Body of pancreas (tissue), 4 donors: Measurements from ENCODE around the gene NBR1. TPM values are rescaled to one million over a fixed set of nuclear protein-coding genes. Genes with fewer than 3 reads are reported as not detected.
"Not testable (repeated sequence)": the region's sequence is repeated elsewhere in the genome, so short reads cannot be mapped to it uniquely, and the experiment has no call there.

ENCODE experiments used
- ATAC-seq: fragments of 150-250 bp; one replicate; pipeline ENCODE4 v1.9.1; 2016
- DNase-seq, 4 donors: peaks; one replicate each; pipeline ENCODE4 v3.0.0-alpha.2; 2019
- H3K27ac ChIP-seq, 4 donors: fragments of 200-600 bp; sonication (generic); 1 replicate in 3 of 4; 2 replicates in 1 of 4; pipeline versions ENCODE4 v1.5.1 to v1.6.1; 2016 to 2019; ENCODE audit warnings: mild to moderate bottlenecking in 1 of 4, mixed read lengths in 1 of 4, moderate library complexity in 1 of 4
- H3K27me3 ChIP-seq, 2 donors: fragments of 200-600 bp; sonication (generic); one replicate each; pipeline ENCODE4 v1.6.0; 2016; ENCODE audit warnings: mild to moderate bottlenecking in 1 of 2
- H3K36me3 ChIP-seq, 2 donors: fragments of 200-600 bp; sonication (generic); replicated peaks in 1 of 2; 2 replicates each; pipeline ENCODE4 v1.5.1; 2016; ENCODE audit warnings: low read depth in 2 of 2; ENCODE audit not compliant: insufficient read depth in 1 of 2
- H3K4me1 ChIP-seq: fragments of 200-600 bp; sonication (generic); one replicate; pipeline ENCODE4 v1.6.0; 2016
- H3K4me3 ChIP-seq, 2 donors: fragments of 200-600 bp; sonication (generic); 1 replicate in 1 of 2; 2 replicates in 1 of 2; pipeline ENCODE4 v1.5.1; 2016 to 2019
- H3K9me3 ChIP-seq, 3 donors: fragments of 200-600 bp; sonication (generic); 1 replicate in 2 of 3; 2 replicates in 1 of 3; pipeline ENCODE4 v1.5.1; 2016
- POLR2A ChIP-seq, 3 donors: fragments of 450-650 bp; IDR thresholded peaks; one replicate each; pipeline ENCODE4 v1.6.1; 2016; ENCODE audit warnings: antibody characterized with exemption in 3 of 3, mild to moderate bottlenecking in 2 of 3
- WGBS, 2 donors: methylation state at CpG; one replicate each; pipeline ENCODE4 v1.1.5; 2017; 5-methylcytosine and 5-hydroxymethylcytosine counted together
- intact Hi-C: fragments of 100-400 bp; cut with DNase I; formaldehyde crosslinking; loops from one replicate; pipeline ENCODE4 v1.15.1; 2023
- small RNA-seq: library from RNA; depleted of rRNA; stranded (forward); fragments of <200 nt; gene quantifications from one replicate; pipeline ENCODE3, GENCODE V24; 2016
- total RNA-seq, 2 donors: library from RNA; depleted of rRNA; stranded (reverse); fragments of >200 nt; gene quantifications; one replicate each; pipeline ENCODE4 v1.1.0, GENCODE V29; 2016

NBR1 gene
- total RNA-seq, 2 donors from 2014 or later: 16.2 to 41.0 TPM

- intact Hi-C loops: not testable (repeated sequence)
- DNase-seq: peak in 1 of 4 donors; percentile 8
Observed at GRCh38 chr17:43231205-43232020, 60.4 kb downstream of the NBR1 start.

GRCh38 chr17:43232021-43232699, 61.1 kb downstream of the NBR1 start:
- intact Hi-C loops, H3K9me3 ChIP-seq, ATAC-seq, H3K4me1 ChIP-seq, H3K4me3 ChIP-seq, H3K27me3 ChIP-seq, H3K36me3 ChIP-seq: not testable (repeated sequence)
- H3K27ac ChIP-seq: peak overlapping the region in 2 of 4 donors; percentile 0 to 15
- DNase-seq: peak; percentile 46 to 64 (median 52)
- WGBS, 2 donors: 34 to 73% methylated on average over 3 to 21 of the region's 24 CpGs

More at GRCh38 chr17:43231205-43232020, 60.4 kb downstream of the NBR1 start:
- not testable (repeated sequence) for H3K4me3 ChIP-seq, H3K4me1 ChIP-seq, H3K36me3 ChIP-seq, H3K9me3 ChIP-seq, H3K27me3 ChIP-seq
- H3K27ac ChIP-seq: peak overlapping the region in 2 of 4 donors; percentile 0 to 15
- WGBS, 2 donors: 19 to 69% methylated on average over 8 to 23 of the region's 40 CpGs
- peak; percentile 74 for ATAC-seq
- peak in 1 of 3 donors; percentile 58 for TF ChIP-seq POLR2A (IDR thresholded peaks at IDR 0.05)

GRCh38 chr17:43233263-43233662, 62.2 kb downstream of the NBR1 start:
- DNase-seq, ATAC-seq, H3K4me1 ChIP-seq, H3K27me3 ChIP-seq, H3K4me3 ChIP-seq, H3K9me3 ChIP-seq, intact Hi-C loops, H3K36me3 ChIP-seq, H3K27ac ChIP-seq: not testable (repeated sequence)
- WGBS, 2 donors: no CpG with 5 or more reads among the region's 15 CpGs

GRCh38 chr17:43233877-43234276, 62.9 kb downstream of the NBR1 start, which contains the start of gene RNU2-1:
Gene RNU2-1 (minus strand): TSS chr17:43233977.
- H3K36me3 ChIP-seq, H3K27me3 ChIP-seq, H3K4me3 ChIP-seq, H3K9me3 ChIP-seq, H3K27ac ChIP-seq, ATAC-seq, intact Hi-C loops, H3K4me1 ChIP-seq, DNase-seq: not testable (repeated sequence)
- WGBS, 2 donors: no CpG with 5 or more reads among the region's 31 CpGs

GRCh38 chr17:43239597-43239996, 68.6 kb downstream of the NBR1 start:
- H3K9me3 ChIP-seq, H3K36me3 ChIP-seq, intact Hi-C loops, DNase-seq, H3K4me3 ChIP-seq, H3K27me3 ChIP-seq, H3K27ac ChIP-seq, H3K4me1 ChIP-seq: not testable (repeated sequence)
- WGBS, 2 donors: no CpG with 5 or more reads among the region's 26 CpGs
- ATAC-seq: peak; percentile 42

GRCh38 chr17:43240596-43241352, 69.8 kb downstream of the NBR1 start:
- ATAC-seq: peak; percentile 45
- DNase-seq, intact Hi-C loops, H3K9me3 ChIP-seq, H3K27ac ChIP-seq, H3K27me3 ChIP-seq, H3K36me3 ChIP-seq, H3K4me1 ChIP-seq, H3K4me3 ChIP-seq: not testable (repeated sequence)
- WGBS, 2 donors: no CpG with 5 or more reads among the region's 34 CpGs

GRCh38 chr17:43246456-43246855, 75.4 kb downstream of the NBR1 start:
- H3K27ac ChIP-seq: peak overlapping the region in 2 of 4 donors; percentile 53 to 62
- 32 to 58% methylated on average over 18 to 20 of the region's 23 CpGs for WGBS, 2 donors
- H3K27me3 ChIP-seq, H3K4me3 ChIP-seq, H3K36me3 ChIP-seq, DNase-seq, ATAC-seq, intact Hi-C loops, H3K9me3 ChIP-seq, H3K4me1 ChIP-seq: not testable (repeated sequence)

Small RNA genes within 50 kb of the gene (small RNA-seq; reads per million reads assigned to genes)
- gene AC060780.2 (not detected), gene AC060780.3 (not detected), gene AC135721.1 (not detected), gene RF00004 (not detected), gene RNU2-1 (not detected)

Other genes with a start within 250 kb of the NBR1 start
- gene AARSD1, start 206.8 kb upstream of the NBR1 start, total RNA-seq: 10 to 100 TPM; 44.5 to 51.9 TPM
- gene PTGES3L, start 191.1 kb upstream of the NBR1 start, total RNA-seq: under 1 TPM in 1 of 2 donors, not detected in 1; 0.52 TPM
- gene RUNDC1, start 190.6 kb upstream of the NBR1 start, total RNA-seq: 10 to 100 TPM; 17.1 to 37.6 TPM
- 100 to 1,000 TPM; 406 to 507 TPM for gene RPL27, start 172.8 kb upstream of the NBR1 start, total RNA-seq
- gene IFI35, start 164.4 kb upstream of the NBR1 start, total RNA-seq: 10 to 100 TPM; 16.2 to 19.5 TPM
- gene VAT1, start 148.8 kb upstream of the NBR1 start, total RNA-seq: 100 to 1,000 TPM in 1 of 2 donors, 10 to 100 TPM in 1; 83.7 to 101 TPM
- under 1 TPM; 0.33 to 0.52 TPM for gene RND2, start 146.0 kb upstream of the NBR1 start, total RNA-seq
- gene BRCA1, start 45.9 kb upstream of the NBR1 start, total RNA-seq: 1 to 10 TPM; 2.6 to 7.6 TPM
- 1 to 10 TPM; 4.9 to 6.9 TPM for gene TMEM106A, start 40.7 kb downstream of the NBR1 start, total RNA-seq
- not detected for gene CCDC200, start 57.4 kb downstream of the NBR1 start, total RNA-seq
- gene RNU2-1, start 62.8 kb downstream of the NBR1 start, total RNA-seq: not detected
- gene ARL4D, start 227.8 kb downstream of the NBR1 start, total RNA-seq: 1 to 10 TPM; 2.1 to 4.6 TPM